CD4-positive, CD25-positive, alpha-beta regulatory T cell (primary cell): ENCODE results near the gene ASGR1. TPM values are rescaled to one million over a fixed set of nuclear protein-coding genes. Genes with fewer than 3 reads are reported as not detected.

ENCODE experiments used
- ATAC-seq, 2 donors: fragments of 150-1000 bp; cut with Tn5 transposase; one replicate each; pipeline ENCODE4 v1.10.0; 2021; ENCODE audit warnings: low read depth in 2 of 2, moderate number of reproducible peaks in 2 of 2, moderate library complexity in 1 of 2
- DNase-seq, 3 donors: peaks; one replicate each; pipeline versions ENCODE4 v3.0.0 to v3.0.0-alpha.2; 2012 to 2022; ENCODE audit warnings: mixed read lengths in 1 of 3
- H3K27ac ChIP-seq: one replicate; pipeline ENCODE4 v1.7.0; 2013; ENCODE audit warnings: mild to moderate bottlenecking, low read length; ENCODE audit not compliant: insufficient read depth, poor library complexity, severe bottlenecking
- H3K27me3 ChIP-seq: one replicate; pipeline ENCODE4 v1.7.0; 2013; ENCODE audit warnings: low read length; ENCODE audit not compliant: control insufficient read depth, insufficient read depth
- H3K36me3 ChIP-seq: one replicate; pipeline ENCODE4 v1.7.0; 2013; ENCODE audit warnings: mild to moderate bottlenecking, low read length, moderate library complexity; ENCODE audit not compliant: control insufficient read depth, insufficient read depth
- H3K4me1 ChIP-seq: 2 replicates; pipeline ENCODE4 v1.7.0; 2013; ENCODE audit warnings: mild to moderate bottlenecking, low read length; ENCODE audit not compliant: insufficient read depth, control insufficient read depth, poor library complexity, severe bottlenecking
- H3K4me3 ChIP-seq: one replicate; pipeline ENCODE4 v1.7.0; 2013; ENCODE audit warnings: low read depth, mild to moderate bottlenecking, low read length, moderate library complexity
- H3K9me3 ChIP-seq, 2 experiments: 1 replicate in 1 of 2; 2 replicates in 1 of 2; pipeline ENCODE4 v1.7.0; 2013; ENCODE audit warnings: low read length in 2 of 2, mild to moderate bottlenecking in 1 of 2, moderate library complexity in 1 of 2; ENCODE audit not compliant: control insufficient read depth in 2 of 2
- H3K27ac Mint-ChIP-seq, 3 donors: one replicate each; pipeline ENCODE4 v1.8.0; 2020 to 2022; ENCODE audit warnings: mild to moderate bottlenecking in 3 of 3, mixed read lengths in 3 of 3, moderate library complexity in 2 of 3
- H3K27me3 Mint-ChIP-seq: one replicate; pipeline ENCODE4 v1.8.0; 2022; ENCODE audit warnings: mild to moderate bottlenecking, mixed read lengths
- H3K36me3 Mint-ChIP-seq: one replicate; pipeline ENCODE4 v1.8.0; 2020; ENCODE audit warnings: mixed read lengths
- H3K4me1 Mint-ChIP-seq, 4 donors: one replicate each; pipeline ENCODE4 v1.8.0; 2020 to 2022; ENCODE audit warnings: mixed read lengths in 4 of 4, mild to moderate bottlenecking in 1 of 4
- H3K4me3 Mint-ChIP-seq, 4 donors: one replicate each; pipeline ENCODE4 v1.8.0; 2020 to 2022; ENCODE audit warnings: mild to moderate bottlenecking in 4 of 4, mixed read lengths in 4 of 4, moderate library complexity in 3 of 4
- H3K9me3 Mint-ChIP-seq, 7 donors: one replicate each; pipeline ENCODE4 v1.8.0; 2020 to 2022; ENCODE audit warnings: mixed read lengths in 7 of 7, mild to moderate bottlenecking in 3 of 7, moderate library complexity in 2 of 7
- polyA plus RNA-seq, 4 donors: library from polyadenylated mRNA; unstranded; fragments of 300-500 nt; fragmentation: Illumina TruSeq; gene quantifications; one replicate each; pipeline ENCODE4 v1.2.3, GENCODE V29; 2021
- total RNA-seq: library from RNA; stranded (reverse); gene quantifications from one replicate; pipeline ENCODE4 v1.2.3, GENCODE V29; 2022

Gene ASGR1
- total and polyA plus RNA-seq, 5 donors from 2014 or later = 0.24 TPM; not detected in 4

- Histone ChIP-seq H3K27ac (no peak overlapping the region), H3K27me3 (no peaks in the 10 kb centered on the region), H3K36me3 (no peaks in the 10 kb centered on the region), H3K9me3 (no peaks in the 10 kb centered on the region), H3K4me3 (no peak overlapping the region), H3K4me1 (no peaks in the 10 kb centered on the region)
- no peak for ATAC-seq
- Mint-ChIP-seq H3K36me3 (peaks cover 11% of the 10 kb centered on the region), H3K4me1 (peaks cover 0 to 2% (median under 1%) of the 10 kb centered on the region in 4 donors), H3K27ac (no peak overlapping the region), H3K27me3 (peaks cover 1% of the 10 kb centered on the region), H3K4me3 (no peak overlapping the region), H3K9me3 (no peaks in the 10 kb centered on the region)
- no peak for DNase-seq
These were observed 12.6 kb upstream of the ASGR1 start for GRCh38 chr17:7191571-7192270.

DNA sequence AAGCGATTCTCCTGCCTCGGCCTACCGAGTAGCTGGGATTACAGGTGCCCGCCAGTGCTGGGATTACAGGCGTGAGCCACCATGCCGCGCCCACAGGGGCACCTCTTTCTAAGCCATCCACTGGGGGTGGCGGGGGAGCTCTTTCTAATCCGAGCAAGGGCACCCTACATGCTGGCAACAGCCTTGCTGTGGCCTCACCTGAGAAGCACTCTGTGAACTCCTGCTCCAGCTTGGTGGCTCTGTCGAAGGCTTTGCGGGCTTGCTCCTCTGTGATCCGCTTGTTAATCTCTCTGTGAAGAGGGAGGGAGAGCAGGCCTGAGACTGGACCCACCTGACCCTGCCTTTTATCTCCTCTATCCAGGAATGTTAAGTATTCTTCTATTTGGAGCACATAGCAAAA, 11.9 kb upstream of the ASGR1 start:
- Mint-ChIP-seq H3K27ac (no peak overlapping the region), H3K9me3 (no peaks in the 10 kb centered on the region), H3K4me1 (peaks cover 0 to 8% (median 3%) of the 10 kb centered on the region in 4 donors), H3K4me3 (no peak overlapping the region), H3K27me3 (peaks cover 7% of the 10 kb centered on the region), H3K36me3 (peaks cover 11% of the 10 kb centered on the region)
- Histone ChIP-seq H3K9me3 (no peaks in the 10 kb centered on the region), H3K36me3 (no peaks in the 10 kb centered on the region), H3K27ac (no peak overlapping the region), H3K4me3 (no peak overlapping the region), H3K27me3 (no peaks in the 10 kb centered on the region), H3K4me1 (no peaks in the 10 kb centered on the region)
- ATAC-seq (no peak), DNase-seq (no peak)

- Mint-ChIP-seq H3K36me3 (peaks cover 10% of the 10 kb centered on the region), H3K9me3 (no peaks in the 10 kb centered on the region), H3K4me1 (peaks cover 0 to 8% (median 3%) of the 10 kb centered on the region in 4 donors), H3K27ac (no peak overlapping the region), H3K27me3 (peaks cover 7% of the 10 kb centered on the region), H3K4me3 (no peak overlapping the region)
- Histone ChIP-seq H3K36me3 (no peaks in the 10 kb centered on the region), H3K9me3 (no peaks in the 10 kb centered on the region), H3K27ac (no peak overlapping the region), H3K27me3 (no peaks in the 10 kb centered on the region), H3K4me1 (no peaks in the 10 kb centered on the region), H3K4me3 (no peak overlapping the region)
- ATAC-seq (no peak), DNase-seq (no peak)
These were observed 11.2 kb upstream of the ASGR1 start for GRCh38 chr17:7190276-7190917.

DNA sequence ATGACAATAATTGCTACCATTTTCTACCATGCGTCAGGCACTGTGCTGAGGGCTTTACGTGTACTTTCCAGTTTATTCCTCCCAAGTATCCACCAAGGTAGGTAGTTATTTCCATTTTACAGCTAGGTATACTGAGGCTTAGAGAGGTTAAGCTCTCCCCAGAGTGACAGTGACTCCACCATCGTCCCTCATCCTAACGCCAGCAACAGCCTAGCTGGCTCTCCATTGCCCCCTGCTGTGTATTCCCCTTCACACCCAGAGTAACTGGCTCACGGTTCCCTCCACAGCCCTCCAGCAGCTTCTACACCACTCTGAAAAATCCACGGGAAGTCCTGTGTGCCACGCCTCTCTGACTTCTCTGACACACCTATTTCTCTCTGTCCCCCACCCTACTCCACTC, 7.1 kb upstream of the ASGR1 start:
- no peak for ATAC-seq
- Mint-ChIP-seq H3K4me3 (no peak overlapping the region), H3K36me3 (no peaks in the 10 kb centered on the region), H3K9me3 (no peaks in the 10 kb centered on the region), H3K27ac (peak overlapping the region in 2 of 3 donors; percentile 6), H3K4me1 (peaks cover 0 to 7% (median 5%) of the 10 kb centered on the region in 4 donors), H3K27me3 (peaks cover 7% of the 10 kb centered on the region)
- no peak overlapping the region for H3K27ac ChIP-seq
- no peak overlapping the region for H3K4me3 ChIP-seq
- H3K9me3 ChIP-seq = no peaks in the 10 kb centered on the region
- no peaks in the 10 kb centered on the region for H3K4me1 ChIP-seq
- no peaks in the 10 kb centered on the region for H3K36me3 ChIP-seq
- peak in 1 of 3 donors; percentile 28 for DNase-seq
- H3K27me3 ChIP-seq = no peaks in the 10 kb centered on the region

GRCh38 chr17:7184647-7185046, 5.5 kb upstream of the ASGR1 start:
- H3K4me3 ChIP-seq = no peak overlapping the region
- peaks cover 7% of the 10 kb centered on the region for H3K27me3 Mint-ChIP-seq
- H3K36me3 Mint-ChIP-seq = no peaks in the 10 kb centered on the region
- no peaks in the 10 kb centered on the region for H3K4me1 ChIP-seq
- DNase-seq (no peak), ATAC-seq (no peak)
- no peak overlapping the region for H3K27ac Mint-ChIP-seq
- H3K4me1 Mint-ChIP-seq = peaks cover 0 to 7% (median 5%) of the 10 kb centered on the region in 4 donors
- no peaks in the 10 kb centered on the region for H3K27me3 ChIP-seq
- H3K27ac ChIP-seq = no peak overlapping the region
- H3K36me3 ChIP-seq = no peaks in the 10 kb centered on the region
- no peak overlapping the region for H3K4me3 Mint-ChIP-seq
- no peaks in the 10 kb centered on the region for H3K9me3 Mint-ChIP-seq
- no peaks in the 10 kb centered on the region for H3K9me3 ChIP-seq

DNA sequence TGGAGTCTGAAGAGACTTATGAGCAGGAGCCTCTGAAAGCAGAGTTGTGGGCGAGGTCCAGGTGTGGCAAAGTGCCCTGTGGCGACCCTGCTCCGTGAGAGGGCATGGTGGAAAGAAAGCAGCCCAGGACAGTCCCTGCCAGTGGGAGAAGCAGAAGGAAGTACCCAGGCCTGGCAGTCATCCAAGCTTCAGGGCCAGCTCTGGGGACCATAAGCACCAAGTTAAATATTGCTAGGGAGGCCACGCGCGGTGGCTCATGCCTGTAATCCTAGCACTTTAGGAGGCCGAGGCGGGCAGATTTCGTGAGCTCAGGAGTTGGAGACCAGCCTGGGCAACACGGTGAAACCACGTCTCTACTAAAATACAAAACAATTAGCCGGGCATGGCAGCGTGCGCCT, 4.9 kb upstream of the ASGR1 start:
- DNase-seq = no peak
- H3K9me3 Mint-ChIP-seq = no peaks in the 10 kb centered on the region
- ATAC-seq = no peak

DNA sequence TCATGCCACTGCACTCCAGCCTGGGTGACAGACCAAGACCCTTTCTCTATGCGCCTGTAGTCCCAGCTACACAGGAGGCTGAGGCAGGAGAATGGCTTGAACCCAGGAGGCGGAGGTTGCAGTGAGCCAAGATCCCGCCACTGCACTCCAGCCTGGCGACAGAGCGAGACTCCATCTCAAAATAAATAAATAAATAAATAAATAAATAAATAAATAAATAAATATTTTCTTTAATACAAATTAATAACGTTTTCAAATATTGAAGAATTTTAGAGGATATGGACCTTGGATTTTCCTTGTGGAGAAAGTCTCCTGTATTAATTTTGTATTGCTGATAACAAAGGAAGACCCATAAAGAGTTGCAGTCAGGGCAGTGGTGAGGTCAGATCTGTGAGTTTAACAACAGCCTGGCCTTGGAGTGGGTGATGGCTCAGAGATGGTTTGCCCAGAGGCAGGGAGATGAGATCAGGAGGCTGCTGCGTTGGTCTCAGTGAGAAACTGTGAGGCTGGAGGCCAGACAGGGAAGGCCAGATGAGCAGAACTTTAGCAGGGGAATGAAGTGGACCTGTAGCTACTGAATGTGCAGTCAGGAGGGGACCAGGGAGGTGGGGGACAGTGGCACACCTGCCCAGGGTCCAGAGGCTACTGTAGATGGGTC, 4.4 kb upstream of the ASGR1 start:
- DNase-seq (no peak), ATAC-seq (no peak)
- Histone ChIP-seq H3K27me3 (no peaks in the 10 kb centered on the region), H3K36me3 (no peaks in the 10 kb centered on the region), H3K4me3 (no peak overlapping the region), H3K27ac (no peak overlapping the region), H3K9me3 (no peaks in the 10 kb centered on the region), H3K4me1 (no peaks in the 10 kb centered on the region)
- H3K36me3 Mint-ChIP-seq = no peaks in the 10 kb centered on the region
- peak overlapping the region in 1 of 4 donors; percentile 21 for H3K4me3 Mint-ChIP-seq
- H3K27me3 Mint-ChIP-seq = peaks cover 7% of the 10 kb centered on the region
- no peaks in the 10 kb centered on the region for H3K9me3 Mint-ChIP-seq
- peaks cover 0 to 7% (median 5%) of the 10 kb centered on the region in 4 donors for H3K4me1 Mint-ChIP-seq
- no peak overlapping the region for H3K27ac Mint-ChIP-seq

More for the DNA sequence above, 4.9 kb upstream of the ASGR1 start:
- Histone ChIP-seq H3K9me3 (no peaks in the 10 kb centered on the region), H3K36me3 (no peaks in the 10 kb centered on the region), H3K27ac (no peak overlapping the region), H3K4me3 (no peak overlapping the region), H3K4me1 (no peaks in the 10 kb centered on the region), H3K27me3 (no peaks in the 10 kb centered on the region)
- no peak overlapping the region for H3K4me3 Mint-ChIP-seq
- H3K4me1 Mint-ChIP-seq = peaks cover 0 to 7% (median 5%) of the 10 kb centered on the region in 4 donors
- peaks cover 7% of the 10 kb centered on the region for H3K27me3 Mint-ChIP-seq
- H3K36me3 Mint-ChIP-seq = no peaks in the 10 kb centered on the region
- no peak overlapping the region for H3K27ac Mint-ChIP-seq
